ENCODE data around the gene THTPA. TPM values are rescaled to one million over a fixed set of nuclear protein-coding genes. Genes with fewer than 3 reads are reported as not detected.
"Not testable (repeated sequence)": the region's sequence is repeated elsewhere in the genome, so short reads cannot be mapped to it uniquely, and the experiment has no call there.

The THTPA gene
- total RNA-seq, 1 donor from 2014 or later: 37.2 TPM

DNA sequence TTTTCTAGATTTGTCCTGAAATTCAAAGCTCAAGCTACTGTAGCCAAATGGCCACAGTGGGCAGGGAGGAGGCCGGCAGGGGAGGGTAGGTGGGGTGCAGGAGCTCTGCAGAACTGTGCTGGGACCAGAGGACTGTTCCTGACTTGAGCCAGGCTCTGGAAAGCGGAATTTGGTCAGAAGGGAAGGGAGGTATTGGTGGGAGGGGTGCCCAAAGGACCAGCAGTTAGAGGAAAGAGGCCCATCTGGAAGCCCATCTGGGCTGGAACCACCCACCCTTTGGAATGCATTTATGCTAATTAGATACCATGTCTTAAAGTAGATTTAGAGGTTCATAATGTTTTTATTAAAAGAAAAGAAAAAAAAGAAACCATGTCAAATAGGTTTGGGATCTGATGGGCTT, 47.0 kb downstream of the THTPA start:
- TF ChIP-seq, protein P1, sequence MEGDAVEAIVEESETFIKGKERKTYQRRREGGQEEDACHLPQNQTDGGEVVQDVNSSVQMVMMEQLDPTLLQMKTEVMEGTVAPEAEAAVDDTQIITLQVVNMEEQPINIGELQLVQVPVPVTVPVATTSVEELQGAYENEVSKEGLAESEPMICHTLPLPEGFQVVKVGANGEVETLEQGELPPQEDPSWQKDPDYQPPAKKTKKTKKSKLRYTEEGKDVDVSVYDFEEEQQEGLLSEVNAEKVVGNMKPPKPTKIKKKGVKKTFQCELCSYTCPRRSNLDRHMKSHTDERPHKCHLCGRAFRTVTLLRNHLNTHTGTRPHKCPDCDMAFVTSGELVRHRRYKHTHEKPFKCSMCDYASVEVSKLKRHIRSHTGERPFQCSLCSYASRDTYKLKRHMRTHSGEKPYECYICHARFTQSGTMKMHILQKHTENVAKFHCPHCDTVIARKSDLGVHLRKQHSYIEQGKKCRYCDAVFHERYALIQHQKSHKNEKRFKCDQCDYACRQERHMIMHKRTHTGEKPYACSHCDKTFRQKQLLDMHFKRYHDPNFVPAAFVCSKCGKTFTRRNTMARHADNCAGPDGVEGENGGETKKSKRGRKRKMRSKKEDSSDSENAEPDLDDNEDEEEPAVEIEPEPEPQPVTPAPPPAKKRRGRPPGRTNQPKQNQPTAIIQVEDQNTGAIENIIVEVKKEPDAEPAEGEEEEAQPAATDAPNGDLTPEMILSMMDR (conservative IDR thresholded peaks at IDR 0.05; ENCODE audit: low read depth, low read length): no peak
- no peak overlapping the region for H3K4me3 ChIP-seq (ENCODE audit: low read depth, low read length)
- DNase-seq (ENCODE audit: low read depth): no peak

DNA sequence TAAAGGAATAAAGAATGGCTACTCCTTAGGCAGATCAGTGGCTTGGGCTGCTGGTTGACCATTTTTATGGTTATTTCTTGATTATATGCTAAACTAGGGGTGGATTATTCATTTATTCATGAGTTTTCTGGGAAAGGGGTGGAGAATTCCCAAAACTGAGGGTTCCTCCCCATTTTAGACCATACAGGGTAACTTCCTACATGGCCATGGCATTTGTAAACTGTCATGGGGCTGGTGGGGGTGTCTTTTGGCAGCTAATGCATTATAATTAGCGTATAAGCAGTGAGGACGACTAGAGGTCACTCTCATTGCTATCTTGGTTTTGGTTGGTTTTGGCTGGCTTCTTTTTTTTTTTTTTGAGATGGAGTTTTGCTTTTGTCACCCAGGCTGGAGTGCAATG, 48.1 kb downstream of the THTPA start:
- no peak overlapping the region for H3K4me3 ChIP-seq (ENCODE audit: low read depth, low read length)
- DNase-seq (ENCODE audit: low read depth): no peak
- TF ChIP-seq, protein P1 (conservative IDR thresholded peaks at IDR 0.05; ENCODE audit: low read depth, low read length): no peak

DNA sequence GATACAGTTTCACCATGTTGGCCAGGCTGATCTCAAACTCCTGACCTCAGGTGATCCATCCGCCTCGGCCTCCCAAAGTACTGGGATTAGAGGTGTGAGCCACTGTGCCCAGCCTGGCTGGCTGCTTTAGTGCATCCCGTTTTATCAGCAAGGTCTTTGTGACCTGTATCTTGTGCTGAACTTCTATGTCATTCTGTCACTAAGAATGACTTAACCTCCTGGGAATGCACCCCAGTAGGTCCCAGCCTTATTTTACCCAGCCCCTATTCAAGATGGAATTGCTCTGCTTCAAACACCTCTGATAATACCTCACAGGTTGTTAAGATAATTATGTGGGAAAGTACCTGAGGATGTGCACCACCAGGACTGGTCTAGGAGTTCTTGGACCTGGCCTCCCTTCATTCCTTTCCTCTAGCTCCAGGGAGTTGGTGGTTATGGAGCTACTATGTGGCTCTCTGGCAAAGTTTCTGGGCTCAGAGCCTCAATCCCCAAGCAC, 48.7 kb downstream of the THTPA start:
- no peak overlapping the region for H3K4me3 ChIP-seq (ENCODE audit: low read depth, low read length)
- DNase-seq (ENCODE audit: low read depth): no peak
- TF ChIP-seq, protein P1 (conservative IDR thresholded peaks at IDR 0.05; ENCODE audit: low read depth, low read length): no peak

DNA sequence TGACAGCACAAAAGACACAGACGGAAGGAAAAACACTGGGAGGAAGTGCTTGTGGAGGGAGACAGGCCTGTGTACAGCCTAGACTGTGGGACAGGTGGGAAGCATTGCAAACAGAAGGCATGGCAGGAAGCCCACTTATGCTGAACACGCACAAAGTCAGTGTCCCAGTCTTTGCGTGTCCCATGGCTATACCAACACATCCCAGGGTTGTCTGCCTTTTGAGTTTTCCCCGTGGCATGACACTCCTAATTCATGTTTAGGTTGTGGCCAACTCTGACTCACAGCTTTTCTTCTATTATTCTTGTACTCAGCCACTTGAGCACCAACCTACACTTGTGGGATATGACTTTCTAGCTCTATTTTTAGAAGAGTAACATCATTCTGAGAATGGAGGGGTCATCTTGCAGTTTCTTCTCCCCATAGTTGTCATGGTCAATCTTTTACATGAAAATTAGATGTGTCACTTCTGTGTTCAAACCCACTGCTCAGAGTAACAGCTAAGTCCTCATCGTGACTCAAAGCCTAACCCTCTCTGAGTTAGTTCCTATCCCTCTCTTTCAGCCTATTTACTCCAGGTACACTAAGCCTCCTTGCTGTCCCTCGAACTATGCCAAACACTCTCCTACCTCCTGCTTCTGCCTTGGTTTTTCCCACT, 50.0 kb downstream of the THTPA start:
- no peak overlapping the region for H3K4me3 ChIP-seq (ENCODE audit: low read depth, low read length)
- TF ChIP-seq, protein P1 (conservative IDR thresholded peaks at IDR 0.05; ENCODE audit: low read depth, low read length): no peak
- DNase-seq (ENCODE audit: low read depth): no peak

DNA sequence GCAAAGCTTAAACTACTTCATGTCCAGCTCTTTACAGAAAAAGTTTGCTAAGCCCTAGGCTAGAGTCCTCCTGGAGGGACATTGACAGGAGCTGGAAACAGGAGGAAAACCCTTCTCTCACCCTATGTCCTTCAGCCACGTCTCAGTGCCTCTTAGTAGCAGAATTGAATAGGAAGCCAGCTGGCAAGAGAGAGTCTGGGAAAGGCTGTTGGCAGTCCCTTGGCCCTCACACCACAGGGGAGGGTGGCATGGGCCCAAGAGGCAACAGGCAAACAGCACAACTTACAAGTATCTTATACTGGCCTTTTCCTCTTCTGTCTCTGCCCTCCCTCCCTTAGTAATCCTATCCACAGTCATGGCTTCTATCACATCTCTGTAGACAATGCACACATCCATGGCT, 52.4 kb downstream of the THTPA start:
- TF ChIP-seq, protein P1 (conservative IDR thresholded peaks at IDR 0.05; ENCODE audit: low read depth, low read length): no peak
- DNase-seq (ENCODE audit: low read depth): no peak
- H3K4me3 ChIP-seq (ENCODE audit: low read depth, low read length): no peak overlapping the region

DNA sequence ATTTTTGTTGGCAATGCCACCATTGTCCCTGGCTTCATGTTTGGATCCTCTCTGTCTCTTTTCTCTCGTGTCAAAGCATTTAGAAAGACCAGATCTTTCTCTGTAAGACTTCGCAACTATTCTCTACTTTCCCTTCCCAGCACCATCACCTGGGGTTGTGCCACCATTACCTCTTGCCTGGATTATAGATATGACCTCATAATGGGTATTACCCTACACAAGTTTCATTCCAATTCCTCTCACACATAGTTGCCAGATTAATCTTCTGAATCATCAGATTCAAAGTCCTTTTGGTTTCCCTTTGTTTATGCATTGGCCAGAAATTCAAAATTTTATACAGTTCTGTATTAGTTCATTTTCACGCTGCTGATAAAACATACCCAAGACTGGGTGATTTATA, 52.9 kb downstream of the THTPA start:
- no peak for DNase-seq (ENCODE audit: low read depth)
- TF ChIP-seq, protein P1 (conservative IDR thresholded peaks at IDR 0.05; ENCODE audit: low read depth, low read length): no peak
- H3K4me3 ChIP-seq (ENCODE audit: low read depth, low read length): no peak overlapping the region

DNA sequence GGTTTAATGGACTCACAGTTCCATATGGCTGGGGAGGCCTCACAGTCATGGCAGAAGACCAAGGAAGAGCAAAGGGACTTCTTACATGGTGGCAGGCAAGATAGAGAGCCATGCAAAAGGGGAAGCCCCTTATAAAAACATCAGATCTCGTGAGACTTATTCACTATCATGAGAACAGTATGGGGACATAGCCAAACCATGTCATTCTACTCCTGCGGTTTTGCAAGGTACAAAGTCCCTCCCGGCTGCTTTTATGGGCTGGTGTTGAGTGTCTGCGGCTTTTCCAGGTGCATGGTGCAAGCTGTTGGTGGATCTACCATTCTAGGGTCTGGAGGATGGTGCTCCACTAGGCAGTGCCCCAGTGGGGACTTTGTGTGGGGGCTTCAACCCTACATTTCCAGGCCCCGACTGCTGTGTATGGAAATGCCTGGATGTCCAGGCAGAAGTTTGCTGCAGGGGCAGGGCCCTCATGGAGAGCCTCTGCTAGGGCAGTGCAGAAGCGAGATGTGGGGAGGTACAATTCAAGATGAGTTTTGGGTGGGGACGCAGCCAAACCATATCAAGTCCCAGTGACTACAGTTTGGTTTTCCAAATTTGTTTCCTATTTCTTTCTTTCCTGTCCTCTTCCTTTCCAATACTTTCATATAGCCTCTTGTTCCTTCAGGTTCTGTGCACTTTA, 53.5 kb downstream of the THTPA start:
- DNase-seq (ENCODE audit: low read depth): not testable (repeated sequence)

More for the DNA sequence above, 53.5 kb downstream of the THTPA start:
- H3K4me3 ChIP-seq (ENCODE audit: low read depth, low read length): not testable (repeated sequence)

Other genes with a start within 250 kb of the THTPA start
- 10.7 and 13.3 TPM in 2 replicates for gene BCL2L2, start 249.4 kb upstream of the THTPA start, total RNA-seq
- 62.2 and 79.9 TPM in 2 replicates for gene PABPN1, start 234.8 kb upstream of the THTPA start, total RNA-seq
- 4.3 and 7.3 TPM in 2 replicates for gene SLC22A17, start 203.4 kb upstream of the THTPA start, total RNA-seq
- gene EFS, start 191.1 kb upstream of the THTPA start, total RNA-seq: 5.0 and 15.2 TPM in 2 replicates
- gene IL25, start 183.5 kb upstream of the THTPA start, total RNA-seq: not detected in 2 replicates
- gene CMTM5, start 179.2 kb upstream of the THTPA start, total RNA-seq: not detected in 2 replicates
- not detected in 2 replicates for gene MYH6, start 148.0 kb upstream of the THTPA start, total RNA-seq
- gene MYH7, start 120.6 kb upstream of the THTPA start, total RNA-seq: not detected in 2 replicates
- 41.3 and 41.4 TPM in 2 replicates for gene NGDN, start 86.6 kb upstream of the THTPA start, total RNA-seq
- gene ZFHX2, start 4.5 kb upstream of the THTPA start, total RNA-seq: 0.58 and 0.81 TPM in 2 replicates
- gene AP1G2, start 11.5 kb downstream of the THTPA start, total RNA-seq: 55.4 and 89.9 TPM in 2 replicates
- 0.06 TPM in 1 of 2 replicates, not detected in the other for gene JPH4, start 22.5 kb downstream of the THTPA start, total RNA-seq
- gene DHRS2, start 80.1 kb downstream of the THTPA start, total RNA-seq: 0.69 and 0.80 TPM in 2 replicates